ENCODE results near the gene RRP8. TPM values are rescaled to one million over a fixed set of nuclear protein-coding genes. Genes with fewer than 3 reads are reported as not detected.

RRP8 gene
- total RNA-seq, 1 donor from 2014 or later, result 14.4 TPM

DNA sequence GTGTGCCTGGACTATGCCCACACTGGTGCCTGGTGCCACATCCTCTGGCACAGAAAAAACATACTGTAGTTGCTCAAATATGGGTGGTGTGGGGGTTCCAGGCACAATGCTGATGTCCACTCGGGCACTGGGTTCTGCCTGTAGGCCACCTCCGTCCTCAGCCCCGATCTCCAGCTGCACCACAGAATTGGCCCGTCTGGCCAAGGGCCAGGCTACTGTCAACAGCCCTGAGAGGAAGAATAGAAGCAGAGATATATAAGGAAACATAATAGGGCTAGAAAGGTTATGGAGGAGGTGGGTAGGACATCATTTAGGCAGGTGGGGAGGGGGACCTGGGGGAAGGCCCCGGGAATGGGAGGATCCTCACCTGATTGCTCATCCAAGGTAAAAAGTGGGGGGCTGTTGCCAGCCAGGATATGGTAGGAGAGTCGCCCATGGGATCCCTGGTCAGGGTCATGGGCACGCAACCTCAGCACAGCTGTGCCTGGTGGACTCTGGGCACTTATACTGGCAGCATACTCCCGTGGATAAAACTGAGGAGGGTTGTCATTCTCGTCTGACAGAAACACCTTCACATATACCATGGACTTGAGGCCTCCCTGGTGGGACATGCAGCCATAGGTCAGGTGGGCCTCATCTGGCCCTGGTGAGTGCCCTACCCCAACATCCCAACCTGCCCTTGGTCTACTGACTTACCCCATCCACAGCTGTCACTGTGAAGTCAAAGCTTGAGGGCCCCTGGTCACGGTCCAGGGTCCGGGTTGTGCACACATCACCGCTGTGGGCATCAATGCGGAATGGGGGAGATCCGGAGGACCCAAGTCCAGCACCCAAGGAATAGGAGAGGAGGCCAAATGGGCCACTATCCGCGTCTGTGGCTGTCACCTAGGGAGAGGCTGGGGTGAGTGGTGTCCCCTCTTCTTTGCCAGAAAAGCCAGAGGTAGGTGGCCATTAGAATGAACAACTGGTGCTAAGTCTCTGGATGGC, 30.3 kb upstream of the RRP8 start:
- ATAC-seq, result no peak
- no peak for DNase-seq (ENCODE audit: low spot score)

DNA sequence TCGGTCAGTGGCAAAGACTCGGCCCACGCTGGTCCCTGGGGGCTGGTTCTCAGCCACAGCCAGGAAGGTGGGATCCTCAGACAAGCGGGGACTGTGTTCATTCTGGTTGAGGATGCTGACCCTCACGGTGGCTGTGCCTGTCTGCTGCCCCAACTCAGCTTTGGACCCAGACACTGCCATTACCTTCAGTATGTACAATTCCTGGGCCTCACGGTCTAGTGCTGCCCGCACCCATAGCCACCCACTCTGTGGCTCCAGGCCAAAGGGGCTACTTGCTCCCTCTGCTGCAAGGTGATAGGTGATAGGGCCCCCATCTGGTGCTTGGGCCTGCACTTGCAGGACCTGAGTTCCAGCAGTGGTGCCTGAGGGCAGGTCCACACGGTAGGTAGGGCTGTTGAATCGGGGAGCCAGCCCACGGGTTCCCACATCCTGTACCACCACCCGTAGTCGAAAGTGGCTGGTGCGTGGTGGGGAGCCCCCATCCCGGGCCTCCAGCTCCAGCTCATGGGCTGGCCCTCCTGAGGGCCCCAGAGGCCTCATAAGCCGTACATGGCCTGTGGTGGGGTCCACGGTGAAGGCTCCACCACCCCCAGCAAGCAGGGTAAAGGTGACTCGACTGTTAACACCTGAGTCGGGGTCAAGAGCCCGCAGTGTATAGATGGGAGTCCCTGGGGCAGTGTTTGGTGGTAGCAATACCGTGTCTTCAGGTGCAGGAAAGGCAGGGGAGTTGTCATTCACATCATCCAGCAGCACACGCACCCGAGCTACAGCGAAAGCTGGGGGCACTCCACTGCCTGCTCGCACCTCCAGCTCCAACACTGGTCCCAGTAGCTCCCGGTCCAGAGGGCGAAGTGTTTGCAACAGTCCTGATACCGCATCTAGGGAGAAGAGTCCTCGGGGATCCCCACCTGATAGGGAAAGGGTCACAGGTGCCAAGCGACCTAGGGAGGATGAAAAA, 29.0 kb upstream of the RRP8 start:
- no peak for DNase-seq (ENCODE audit: low spot score)

DNA sequence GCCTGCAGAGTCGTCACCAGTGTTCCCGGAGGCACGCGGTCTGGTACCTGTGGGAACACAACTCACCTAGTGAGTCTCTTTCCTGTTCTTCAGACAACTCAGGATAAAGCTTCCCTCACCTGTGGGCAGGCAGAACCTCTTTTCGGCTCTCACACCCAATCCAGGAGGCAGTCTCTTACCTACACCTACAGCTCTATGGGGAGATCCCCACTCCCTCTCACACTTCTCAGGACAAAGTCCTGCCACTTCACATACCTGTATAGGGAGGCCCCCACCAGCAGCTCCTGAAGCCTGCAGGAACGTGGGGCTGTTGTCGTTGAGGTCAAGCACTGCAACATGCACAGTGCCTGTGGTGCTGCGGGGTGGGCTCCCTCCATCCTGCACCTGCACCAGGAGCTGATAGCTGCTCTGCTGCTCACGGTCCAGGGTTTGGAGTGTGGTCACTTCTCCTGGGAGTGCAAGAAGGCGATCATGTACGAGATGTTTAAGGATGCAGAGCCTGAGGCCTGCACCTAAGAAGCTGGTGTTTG, 28.0 kb upstream of the RRP8 start:
- no peak for DNase-seq (ENCODE audit: low spot score)
- no peak for ATAC-seq

More for the DNA sequence above, 29.0 kb upstream of the RRP8 start:
- ATAC-seq, result no peak

DNA sequence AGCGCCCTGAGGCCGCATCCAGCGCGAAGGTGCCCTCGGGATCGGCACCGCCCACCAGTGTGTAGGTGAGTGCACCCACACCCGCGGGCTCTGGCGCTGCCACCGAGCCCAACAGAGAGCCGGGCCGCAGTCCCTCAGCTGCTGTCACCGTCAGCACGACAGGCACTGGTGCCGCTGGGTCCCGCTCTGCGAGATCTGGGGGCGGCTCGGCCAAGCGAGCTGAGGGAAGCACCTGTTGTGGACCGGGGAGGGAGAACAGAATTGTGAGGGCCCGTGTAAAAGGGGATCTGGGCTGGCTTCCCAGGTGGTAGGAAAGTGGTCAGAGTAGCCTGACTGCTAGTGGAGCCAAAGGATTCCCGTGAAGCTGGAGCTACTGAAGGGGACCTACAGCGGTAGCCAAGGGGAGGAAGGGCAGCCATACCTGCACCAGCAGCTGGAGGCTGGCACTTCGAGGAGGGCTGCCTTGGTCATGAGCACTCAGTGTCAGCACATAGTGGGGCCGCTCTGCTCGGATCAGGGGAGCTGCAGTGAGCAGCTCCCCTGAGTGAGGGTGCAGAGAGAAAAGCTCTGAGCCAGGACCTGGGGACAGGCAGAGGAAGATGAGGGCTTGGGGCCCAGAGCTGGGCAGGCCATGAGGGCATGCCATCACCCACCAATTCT, 27.3 kb upstream of the RRP8 start:
- ATAC-seq (no peak), DNase-seq (ENCODE audit: low spot score) (peak; percentile 40)

DNA sequence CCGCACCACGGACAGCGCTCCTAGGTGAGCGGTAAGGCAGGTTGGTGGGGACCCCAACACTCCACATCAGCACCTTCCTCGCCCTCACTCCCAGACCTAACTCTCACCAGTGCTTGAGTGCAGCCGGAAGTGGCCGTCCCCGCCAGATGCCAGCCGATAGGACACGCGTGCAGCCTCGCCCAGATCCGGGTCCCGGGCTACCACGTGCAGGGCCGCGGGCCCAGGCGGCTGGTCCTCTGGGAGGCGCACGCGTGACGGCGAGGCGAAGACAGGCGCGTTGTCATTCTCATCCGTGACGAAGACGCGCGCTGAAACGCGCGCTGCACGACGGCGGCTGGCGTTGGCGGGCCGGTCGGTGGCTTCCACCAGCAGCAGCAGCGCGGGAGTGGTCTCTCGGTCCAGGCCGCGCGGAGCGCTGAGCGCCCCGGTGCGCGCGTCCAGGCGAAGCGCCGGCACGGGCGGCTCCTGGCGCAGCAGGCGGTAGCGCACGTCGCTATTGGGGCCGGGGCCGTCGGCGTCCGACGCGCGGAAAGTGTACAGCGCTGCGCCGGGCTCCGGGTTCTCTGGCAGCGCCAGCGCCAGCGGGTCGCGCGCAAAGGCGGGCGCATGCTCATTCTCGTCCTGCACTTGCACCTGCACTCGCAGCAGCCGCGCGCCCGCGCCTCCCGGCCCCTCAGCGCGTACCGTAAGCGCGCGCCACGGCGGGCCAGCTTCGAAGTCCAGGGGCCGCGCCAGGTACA, 26.6 kb upstream of the RRP8 start:
- no peak for DNase-seq (ENCODE audit: low spot score)
- peak; percentile 25 for ATAC-seq

DNA sequence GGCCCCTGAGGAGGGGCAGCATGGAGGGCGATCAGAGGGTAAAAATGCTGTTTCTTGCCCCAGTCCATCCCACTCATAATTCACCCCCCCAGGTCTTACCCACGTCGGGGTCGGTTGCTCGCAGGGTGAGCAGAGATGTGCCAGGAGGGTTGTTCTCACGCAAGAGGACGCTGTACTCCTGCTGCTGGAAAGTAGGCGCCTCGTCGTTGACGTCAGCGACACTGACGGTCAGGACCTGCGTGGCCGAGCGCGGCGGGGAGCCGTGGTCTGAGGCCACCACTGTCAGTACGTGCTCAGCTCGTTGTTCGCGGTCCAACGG, 26.1 kb upstream of the RRP8 start:
- no peak for ATAC-seq
- no peak for DNase-seq (ENCODE audit: low spot score)

DNA sequence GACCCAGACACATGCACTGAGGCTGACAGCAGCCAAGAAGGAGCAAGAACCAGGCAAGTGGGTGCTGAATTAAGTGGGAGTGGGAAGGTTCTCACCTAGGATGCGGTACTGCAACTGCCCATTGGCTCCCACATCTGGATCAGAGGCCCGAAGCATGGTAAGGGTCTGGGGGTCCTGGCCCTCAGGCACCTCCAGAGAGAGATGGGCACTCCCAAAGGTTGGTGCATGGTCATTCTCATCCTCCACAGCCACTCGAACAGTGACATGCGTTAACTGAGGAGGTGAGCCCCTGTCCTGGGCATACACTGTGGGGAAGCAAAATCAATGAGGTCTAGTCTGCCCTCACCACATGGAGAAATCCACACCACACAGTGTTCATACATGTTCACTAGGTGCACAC, 25.1 kb upstream of the RRP8 start:
- DNase-seq (ENCODE audit: low spot score) (peak; percentile 33), ATAC-seq (no peak)

DNA sequence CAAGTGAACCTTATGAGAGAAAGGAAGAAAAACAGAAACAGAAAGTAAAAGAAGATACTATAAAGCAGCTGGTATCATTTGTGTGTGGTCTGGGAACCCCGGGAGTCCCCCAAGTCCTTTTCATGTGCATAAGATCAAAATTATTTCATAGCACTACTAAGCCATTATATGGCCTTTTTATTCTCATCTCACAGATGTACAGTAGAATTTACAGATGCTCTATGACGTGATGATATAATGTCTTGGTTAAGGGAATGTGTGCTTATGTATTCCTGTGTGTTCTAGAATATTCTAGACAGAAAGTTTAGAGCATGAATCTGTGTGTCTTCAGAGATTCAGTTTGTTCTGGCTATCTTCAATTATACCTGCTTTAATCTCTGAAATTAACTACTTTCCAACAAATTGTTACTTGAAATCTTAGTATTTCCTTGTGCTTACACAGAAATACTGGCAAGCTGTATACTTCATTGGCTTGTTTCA, 24.4 kb upstream of the RRP8 start:
- ATAC-seq (no peak), DNase-seq (ENCODE audit: low spot score) (no peak)

DNA sequence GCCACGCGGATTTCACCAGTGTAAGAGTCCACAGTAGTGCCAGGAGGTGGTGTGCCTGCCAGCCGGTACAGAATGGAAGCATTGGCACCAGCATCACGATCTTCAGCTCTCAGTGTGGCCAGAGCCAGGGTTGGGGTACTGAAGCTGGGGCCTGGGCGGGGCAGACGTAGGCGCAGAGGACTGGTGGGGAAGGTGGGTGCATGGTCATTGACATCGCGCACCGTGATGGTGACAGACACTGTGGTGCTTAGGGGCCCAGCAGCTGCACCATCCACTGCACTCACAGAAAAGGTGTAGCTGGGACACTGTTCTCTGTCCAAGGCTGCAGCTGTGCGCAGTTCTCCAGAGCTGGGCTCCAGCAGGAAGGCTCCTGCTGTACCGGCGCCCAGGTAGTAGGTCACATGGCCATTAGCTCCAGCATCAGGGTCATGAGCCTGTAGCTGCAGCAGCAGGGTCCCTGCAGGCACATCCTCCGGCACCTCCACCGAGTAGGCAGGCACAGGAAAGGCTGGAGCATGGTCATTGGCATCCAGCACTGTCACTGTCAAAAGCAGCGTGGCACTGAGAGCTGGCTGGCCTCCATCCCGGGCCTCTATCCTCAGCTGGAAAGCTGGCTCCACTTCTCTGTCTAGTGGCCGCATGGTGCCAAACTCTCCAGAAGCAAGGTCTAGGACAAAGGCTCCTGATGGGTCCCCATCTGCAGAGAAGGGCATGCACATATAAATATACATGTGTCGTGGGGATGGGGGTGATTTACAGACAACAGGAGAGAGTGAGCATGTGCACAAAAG, 23.8 kb upstream of the RRP8 start:
- no peak for ATAC-seq
- DNase-seq (ENCODE audit: low spot score), result peak; percentile 40

DNA sequence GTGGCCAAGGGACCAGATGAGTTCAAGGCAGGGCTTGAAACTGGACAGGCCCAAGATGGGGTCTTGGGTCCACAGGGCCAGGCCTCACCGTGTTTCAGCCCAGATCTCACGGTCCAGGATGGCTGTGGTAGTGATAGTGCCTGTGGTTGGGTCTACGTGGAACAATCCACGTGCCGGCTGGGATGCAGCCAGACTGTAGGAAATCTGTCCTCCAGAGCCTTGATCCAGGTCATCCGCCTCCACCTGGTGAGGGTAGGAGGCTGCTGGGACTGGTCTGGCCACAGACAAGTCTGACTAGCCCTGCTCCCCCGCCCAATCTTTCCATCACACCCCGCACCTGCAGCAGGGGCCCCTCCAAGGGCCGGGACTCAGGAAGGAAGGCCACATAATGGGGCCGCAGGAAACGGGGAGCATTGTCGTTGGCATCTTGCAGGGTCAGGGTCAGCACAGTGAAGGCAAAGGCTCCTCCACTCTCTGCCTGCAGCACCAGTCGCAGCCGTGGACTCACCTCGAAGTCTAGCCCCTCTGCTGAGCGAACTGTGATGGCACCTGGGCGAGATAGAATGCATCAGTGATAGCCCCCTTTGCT, 22.5 kb upstream of the RRP8 start:
- DNase-seq (ENCODE audit: low spot score) (no peak), ATAC-seq (no peak)

DNA sequence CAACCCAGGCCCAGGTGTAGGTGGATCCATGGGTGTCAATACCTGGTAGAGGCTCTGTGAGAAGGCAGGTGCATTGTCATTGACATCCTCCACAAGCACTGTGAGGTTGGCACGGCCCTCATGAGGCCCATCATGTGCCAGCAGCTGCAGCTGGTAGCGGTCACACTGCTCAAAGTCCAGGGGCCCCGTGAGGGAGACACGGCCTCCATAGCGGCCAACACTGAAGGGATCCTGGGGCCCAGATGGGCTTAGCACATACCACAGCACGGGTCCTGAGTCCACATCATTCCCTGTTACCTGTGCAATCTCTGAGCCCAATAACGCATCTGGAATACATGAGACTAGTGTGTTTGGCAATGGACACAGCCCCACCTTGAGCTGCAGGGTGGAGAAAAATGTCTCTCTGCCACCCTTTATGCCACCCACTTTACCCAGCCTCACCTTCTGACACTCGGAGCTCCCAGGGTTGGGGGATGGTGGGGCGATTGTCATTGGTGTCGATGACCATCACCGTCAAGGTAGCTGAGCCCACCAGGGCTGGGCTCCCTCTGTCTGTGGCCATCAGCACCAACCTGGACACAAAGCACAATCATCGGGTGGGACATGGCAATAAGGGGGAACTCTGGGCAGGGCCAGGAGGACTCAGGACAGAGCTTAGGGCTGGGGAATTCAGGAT, 21.9 kb upstream of the RRP8 start:
- DNase-seq (ENCODE audit: low spot score) (no peak), ATAC-seq (no peak)

DNA sequence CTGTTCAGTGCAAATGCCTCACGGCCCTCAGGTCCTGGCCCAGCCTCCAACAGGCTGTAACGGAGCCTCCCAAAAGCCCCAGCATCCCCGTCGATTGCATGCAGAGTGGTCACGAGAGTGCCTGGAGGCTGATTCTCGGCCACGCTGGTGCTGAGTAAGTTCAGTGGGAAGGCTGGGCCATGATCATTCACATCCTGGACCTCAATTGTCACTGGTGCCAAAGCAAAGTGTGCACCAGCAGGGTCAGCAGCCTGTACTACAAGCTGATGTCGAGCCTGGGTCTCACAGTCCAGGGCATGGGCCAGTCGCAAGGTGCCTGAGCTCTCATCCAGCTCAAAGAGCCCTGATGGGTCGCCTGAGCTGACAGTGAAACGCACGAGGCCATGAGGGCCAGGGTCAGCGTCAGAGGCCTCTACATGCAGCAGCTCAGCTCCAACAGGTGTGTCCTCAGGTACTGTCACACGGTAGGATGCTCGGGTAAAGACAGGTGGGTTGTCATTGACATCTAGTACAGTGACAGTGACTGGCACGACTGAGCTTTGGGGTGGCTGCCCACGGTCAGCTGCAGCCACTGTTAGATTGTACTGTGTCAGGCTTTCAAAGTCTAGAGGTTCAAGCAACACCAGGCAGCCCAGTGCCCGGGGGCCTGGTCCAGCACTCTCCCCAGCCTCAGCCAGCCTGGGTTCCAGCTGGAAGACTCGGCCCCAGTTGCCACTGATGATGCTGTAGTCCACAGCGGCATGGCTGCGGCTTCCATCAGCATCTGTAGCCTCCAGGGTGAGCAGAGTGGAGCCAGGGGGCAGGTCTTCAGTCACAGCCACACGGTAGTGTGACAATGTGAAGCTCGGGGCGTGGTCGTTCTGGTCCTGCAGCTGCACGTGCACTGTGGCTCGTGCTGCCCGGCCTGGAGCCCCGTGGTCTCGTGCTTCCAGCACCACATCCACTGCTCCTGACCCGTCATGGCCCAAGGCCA, 20.3 kb upstream of the RRP8 start:
- ATAC-seq, result no peak
- DNase-seq (ENCODE audit: low spot score), result no peak

DNA sequence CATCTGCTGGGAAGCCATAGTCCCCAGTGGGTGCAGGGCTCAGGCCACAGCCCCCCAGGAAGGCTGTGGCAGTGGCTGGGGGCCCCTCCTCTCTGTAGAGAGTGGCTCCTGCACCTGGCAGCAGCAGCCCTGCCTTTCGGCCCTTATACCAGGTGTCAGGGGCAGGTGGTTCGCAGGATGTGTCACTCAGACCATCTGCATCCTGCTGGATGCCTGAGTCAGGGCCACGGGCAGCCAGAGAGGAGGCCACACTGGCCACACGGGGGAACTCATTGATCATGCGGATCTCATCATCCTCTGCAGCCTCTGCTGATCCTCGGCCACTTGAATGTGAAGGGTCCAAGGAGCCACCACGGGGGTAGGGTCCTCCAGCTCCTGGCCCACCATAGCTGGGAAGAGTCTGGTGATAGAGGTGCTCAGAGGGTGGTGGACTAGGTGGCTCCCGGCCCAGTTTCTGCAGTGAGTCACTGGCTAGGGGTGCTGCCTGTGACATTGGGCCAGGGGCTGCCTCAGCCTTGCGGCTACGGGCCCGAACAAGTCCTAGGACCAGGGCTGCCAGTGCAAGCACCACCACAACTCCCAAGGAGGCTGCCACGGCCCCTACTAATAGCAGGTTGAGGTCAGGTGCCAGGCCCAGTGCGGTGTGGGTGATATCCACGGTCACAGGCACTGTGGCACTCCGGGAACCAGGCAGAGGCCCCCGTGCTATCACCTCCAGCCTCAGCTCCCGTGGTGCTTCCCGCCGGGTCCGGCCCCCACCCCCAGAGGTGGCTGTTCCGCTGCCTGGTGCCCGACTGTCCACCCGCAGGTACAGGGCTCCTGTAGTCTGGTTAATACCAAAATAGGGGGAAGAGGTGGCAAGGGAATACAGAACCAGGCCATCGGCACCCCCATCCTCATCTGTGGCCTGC, 19.1 kb upstream of the RRP8 start:
- ATAC-seq (no peak), DNase-seq (ENCODE audit: low spot score) (no peak)

DNA sequence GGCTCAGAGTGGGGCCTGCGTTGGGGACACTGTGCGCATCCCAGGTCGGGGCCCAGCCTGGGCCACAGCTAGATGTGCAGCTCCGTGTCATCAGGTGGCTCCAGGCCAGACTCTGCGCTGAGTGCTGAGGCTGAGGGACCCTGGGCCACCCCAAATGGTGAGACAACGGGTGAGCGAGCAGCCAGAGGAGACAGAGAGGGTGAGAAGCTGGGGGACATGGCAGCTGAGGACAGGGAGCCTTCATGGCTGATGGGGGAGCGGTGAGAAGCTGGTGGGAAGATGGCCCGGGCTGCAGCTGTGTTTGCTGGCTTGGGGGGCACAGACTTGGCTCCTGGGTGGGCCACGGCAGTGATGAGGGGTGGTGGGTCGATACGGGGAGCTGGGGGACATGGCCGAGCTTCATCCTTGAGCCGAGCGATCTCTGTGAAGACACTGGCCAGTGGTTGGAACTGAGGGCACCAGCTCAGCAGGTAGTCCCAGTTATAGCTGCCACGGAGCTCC, 18.3 kb upstream of the RRP8 start:
- no peak for ATAC-seq
- no peak for DNase-seq (ENCODE audit: low spot score)

DNA sequence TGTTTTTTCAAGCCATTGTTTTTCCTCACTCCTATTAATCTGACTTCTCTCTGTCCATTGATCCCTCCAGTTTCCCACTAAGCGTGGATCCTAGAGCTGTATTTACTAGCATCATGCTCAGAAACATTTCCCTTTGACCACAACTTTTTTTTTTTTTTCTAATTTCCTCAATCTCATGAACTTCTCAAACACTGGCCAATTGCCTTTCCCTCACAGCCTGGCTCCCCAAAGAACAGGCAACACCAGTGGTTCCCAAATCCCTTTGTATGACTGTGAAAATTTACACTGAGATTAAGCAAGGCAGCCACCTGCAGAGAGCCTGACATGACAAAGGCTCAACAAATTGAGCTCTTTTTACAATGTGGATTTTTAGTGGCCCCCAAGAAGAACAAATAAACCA, 17.2 kb upstream of the RRP8 start:
- ATAC-seq (no peak), DNase-seq (ENCODE audit: low spot score) (no peak)

All from left lobe of liver (tissue), 2 donors.